ELF-1 (cell line): ENCODE data around the gene LDHB.
"Not testable (repeated sequence)": the region's sequence is repeated elsewhere in the genome, so short reads cannot be mapped to it uniquely, and the experiment has no call there.

Experiments used
- DNase-seq: peaks from one replicate; pipeline ENCODE4 v3.0.0-alpha.2; 2016; ENCODE audit warnings: low read depth, low spot score

LDHB gene

DNA sequence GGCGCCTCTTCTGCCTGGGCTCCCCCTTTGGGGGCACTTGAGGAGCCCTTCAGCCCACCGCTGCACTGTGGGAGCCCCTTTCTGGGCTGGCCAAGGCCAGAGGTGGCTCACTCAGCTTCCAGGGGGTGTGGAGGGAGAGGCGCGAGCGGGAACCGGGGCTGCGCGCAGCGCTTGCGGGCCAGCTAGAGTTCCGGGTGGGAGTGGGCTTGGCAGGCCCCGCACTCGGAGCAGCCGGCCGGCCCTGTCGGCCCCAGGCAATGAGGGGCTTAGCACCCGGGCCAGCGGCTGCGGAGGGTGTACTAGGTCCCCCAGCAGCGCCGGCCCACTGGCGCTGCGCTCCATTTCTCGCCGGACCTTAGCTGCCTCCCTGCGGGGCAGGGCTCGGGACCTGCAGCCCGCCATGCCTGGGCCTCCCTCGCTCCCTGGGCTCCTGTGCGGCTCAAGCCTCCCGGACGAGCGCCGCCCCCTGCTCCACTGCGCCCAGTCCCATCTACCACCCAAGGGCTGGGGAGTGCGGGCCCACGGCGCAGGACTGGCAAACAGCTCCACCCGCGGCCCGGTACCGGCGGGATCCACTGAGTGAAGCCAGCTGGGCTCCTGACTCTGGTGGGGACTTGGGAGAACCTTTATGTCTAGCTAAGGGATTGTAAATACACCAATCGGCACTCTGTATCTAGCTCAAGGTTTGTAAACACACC lies 3.9 kb upstream of the LDHB start:
- DNase-seq: not testable (repeated sequence)

DNA sequence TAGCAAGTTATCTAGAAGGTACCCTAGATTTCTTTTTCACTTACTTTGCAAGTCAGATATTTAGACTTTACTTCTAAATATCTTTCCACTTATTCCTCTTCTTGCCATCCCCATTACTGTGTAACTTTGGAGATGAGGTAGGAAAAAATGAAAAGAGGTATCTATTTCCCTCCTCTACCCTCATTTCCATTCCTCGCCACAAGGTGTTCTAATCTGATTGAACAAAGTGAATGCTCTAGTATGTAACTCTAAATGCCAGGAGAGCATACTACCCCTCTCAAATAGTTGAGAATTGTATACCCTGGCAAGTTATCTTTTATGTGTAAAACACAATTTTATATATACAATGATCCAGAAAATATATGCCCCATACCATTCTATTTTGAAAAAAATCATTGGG lies 1.7 kb upstream of the LDHB start:
- no peak for DNase-seq

DNA sequence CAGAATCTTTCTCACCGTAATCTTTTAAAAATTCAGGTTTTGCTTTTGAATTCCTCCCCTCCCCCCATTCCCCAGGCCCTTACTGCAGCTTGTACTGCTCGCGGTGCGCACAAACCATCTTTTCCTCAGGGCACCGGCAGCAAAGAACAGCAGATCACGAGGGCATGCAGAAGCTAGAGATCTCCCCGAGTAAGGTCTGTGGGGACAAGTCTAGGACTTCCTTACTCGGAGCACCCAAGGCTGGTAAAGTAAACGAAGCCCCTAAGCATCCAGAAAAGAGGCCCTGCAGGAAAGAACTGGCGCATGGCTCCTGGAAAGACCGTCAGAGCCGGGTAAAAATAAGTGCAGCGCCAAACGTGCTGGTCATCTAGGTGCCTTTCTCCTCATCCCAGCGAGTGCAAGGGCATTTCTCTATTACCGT lies 727 bp downstream of the LDHB start:
- DNase-seq: peak; percentile 60

- no peak for DNase-seq
These were observed 2.1 kb downstream of the LDHB start for GRCh38 chr12:21655591-21655990.

GRCh38 chr12:21651821-21652220 lies 5.8 kb downstream of the LDHB start:
- no peak for DNase-seq

DNA sequence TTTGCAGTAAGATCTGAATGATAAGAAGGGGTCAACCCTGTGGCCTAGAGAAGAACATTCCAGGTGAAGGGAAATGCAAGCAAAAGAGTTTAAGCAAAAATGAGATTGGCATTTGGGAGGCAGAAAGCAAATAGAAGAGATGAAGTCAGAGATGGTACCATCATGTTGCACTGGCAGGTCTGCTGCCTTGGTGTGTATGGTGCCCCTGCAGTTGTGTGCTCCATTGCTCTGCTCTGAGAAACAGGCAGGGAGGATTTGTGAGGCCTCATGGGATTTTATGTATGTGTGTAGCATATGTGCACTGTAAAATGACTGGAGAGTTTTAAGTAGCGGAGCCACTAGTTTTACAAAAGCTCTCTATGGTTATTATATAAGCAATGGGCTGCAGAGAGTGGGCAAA lies 6.6 kb downstream of the LDHB start:
- no peak for DNase-seq

GRCh38 chr12:21649034-21649433 lies 8.6 kb downstream of the LDHB start:
- no peak for DNase-seq

GRCh38 chr12:21648378-21648777 lies 9.3 kb downstream of the LDHB start:
- no peak for DNase-seq

DNA sequence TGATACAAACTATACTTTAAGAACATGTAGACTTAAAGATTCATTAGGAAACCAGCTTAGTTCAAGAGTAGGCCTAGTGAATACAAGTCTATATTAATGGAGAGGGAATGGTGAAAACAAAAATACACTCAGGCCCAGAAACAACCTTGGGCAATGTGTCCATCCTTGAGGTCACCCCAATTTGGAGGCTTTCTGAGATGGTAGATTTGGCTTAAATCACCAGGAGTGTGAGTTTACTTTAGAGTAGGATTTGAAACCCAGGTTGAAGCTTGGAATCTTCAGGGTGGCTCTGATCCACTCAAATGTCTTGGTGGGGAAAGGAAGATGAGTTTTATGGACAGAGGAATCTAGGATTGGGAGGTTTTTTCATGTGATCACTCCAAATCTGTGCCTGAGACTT lies 10.5 kb downstream of the LDHB start:
- DNase-seq: no peak

GRCh38 chr12:21645041-21645500 lies 12.6 kb downstream of the LDHB start:
- DNase-seq: peak; percentile 74

GRCh38 chr12:21644516-21644915 lies 13.1 kb downstream of the LDHB start:
- DNase-seq: no peak

- DNase-seq: no peak
These were observed 13.9 kb downstream of the LDHB start for GRCh38 chr12:21643758-21644157.

DNA sequence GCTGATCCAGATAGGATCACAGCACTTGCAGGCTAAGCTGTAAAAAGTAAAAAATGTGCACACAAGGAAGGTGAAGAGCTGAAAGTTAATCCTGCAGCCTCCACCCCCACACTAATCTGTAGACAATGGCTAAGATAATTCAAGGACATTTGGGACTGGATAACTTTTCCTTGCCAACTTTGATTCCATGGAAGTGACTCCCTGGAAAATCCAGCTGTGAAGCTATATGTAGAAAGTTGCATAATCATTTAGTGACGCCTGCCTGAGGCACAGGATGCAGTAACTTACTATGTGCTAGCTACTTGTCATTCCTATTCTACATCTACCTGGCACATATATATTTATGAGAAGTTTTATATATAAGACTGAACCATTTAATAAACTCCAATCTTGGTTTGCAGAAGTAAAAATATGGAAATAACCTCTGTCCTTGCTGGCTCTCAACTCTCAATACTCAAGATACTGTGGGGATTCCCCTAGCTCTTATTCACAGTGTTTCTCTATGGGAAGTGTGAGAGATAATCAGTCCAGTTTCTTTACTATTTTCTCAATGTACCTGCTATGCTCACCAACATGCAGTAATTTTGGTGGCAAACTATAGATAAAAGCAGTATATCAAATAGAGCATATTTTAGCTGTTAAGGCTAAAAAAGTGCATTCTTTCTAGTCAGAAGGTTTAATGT lies 14.8 kb downstream of the LDHB start:
- DNase-seq: no peak

- DNase-seq: no peak
These were observed 19.4 kb downstream of the LDHB start for GRCh38 chr12:21638054-21638891.

DNA sequence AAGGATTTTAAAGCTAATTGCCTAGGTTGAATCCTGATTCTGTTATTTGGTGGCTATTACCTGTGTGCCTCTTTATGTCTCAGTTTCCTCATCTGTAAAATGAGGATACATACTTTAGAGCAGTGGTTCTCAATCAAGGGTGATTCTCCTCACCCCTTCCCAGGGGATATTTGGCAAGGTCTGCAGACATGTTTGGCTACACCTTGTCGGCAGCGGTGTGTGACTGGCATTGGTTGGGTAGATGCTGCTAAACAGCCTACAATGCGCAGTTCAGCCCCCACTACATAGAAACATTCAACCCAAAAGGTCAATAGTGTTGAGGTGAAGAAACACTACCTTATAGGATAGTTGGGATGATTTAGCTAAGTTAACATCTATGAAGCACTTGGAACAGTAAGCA lies 23.4 kb downstream of the LDHB start:
- DNase-seq: no peak

- DNase-seq: no peak
These were observed 26.3 kb downstream of the LDHB start for GRCh38 chr12:21631367-21631766.

DNA sequence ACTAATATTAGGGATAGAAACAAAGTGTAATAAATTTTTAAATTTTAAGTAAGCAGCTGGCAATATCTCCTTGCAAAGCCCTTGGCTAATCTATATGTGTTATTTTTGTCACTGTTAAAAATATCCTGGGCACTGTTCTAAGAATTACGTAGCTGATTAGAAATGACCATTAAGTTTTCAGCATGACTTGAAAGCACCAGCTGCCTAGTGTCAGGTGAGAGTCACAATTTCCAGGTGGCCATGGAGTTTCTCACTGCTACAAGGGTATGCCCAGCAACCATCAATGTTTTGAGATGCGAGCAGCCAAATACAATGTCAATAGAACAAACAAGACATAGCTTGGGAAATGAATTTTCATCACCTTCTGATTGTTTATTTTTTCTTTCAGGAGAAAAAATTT lies 29.7 kb downstream of the LDHB start:
- no peak for DNase-seq

DNA sequence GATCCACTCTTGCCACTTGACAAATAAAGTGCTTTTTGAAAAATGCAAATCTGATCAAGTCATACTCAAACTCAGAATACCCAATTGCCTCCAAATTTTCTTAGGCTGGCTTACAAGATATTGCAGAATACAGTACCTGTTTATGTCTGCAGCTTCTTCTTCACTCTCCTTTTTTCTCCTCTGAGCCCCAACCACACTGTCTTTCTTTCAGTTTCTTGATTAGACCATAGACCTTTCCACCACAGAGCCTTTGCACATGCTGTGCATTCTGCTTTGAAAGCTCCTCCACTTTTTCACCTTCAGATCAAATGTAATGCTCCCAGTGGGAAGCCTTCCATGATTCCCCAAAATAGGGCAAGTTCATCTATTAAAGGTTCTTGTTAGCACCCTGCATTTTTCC lies 39.1 kb downstream of the LDHB start:
- no peak for DNase-seq

GRCh38 chr12:21617030-21617429 lies 40.6 kb downstream of the LDHB start:
- no peak for DNase-seq

DNA sequence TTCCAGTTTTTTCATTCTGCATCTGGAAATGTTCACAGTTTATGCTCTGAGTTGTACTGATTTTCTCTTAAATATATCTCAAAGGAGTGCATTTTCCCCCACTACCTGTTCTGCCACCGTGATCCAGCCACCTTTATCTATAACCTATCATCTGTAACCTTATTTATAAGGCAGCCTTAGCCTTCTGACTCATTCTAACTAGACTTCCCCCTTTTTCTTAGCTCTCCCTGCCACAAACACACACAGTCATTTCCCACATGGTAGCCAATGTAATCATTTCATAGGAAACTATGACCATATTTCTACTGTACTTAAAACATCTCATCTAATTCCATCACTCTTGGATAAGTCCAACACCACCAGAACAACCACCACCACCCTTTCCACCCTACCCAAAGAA lies 42.2 kb downstream of the LDHB start:
- DNase-seq: no peak

DNA sequence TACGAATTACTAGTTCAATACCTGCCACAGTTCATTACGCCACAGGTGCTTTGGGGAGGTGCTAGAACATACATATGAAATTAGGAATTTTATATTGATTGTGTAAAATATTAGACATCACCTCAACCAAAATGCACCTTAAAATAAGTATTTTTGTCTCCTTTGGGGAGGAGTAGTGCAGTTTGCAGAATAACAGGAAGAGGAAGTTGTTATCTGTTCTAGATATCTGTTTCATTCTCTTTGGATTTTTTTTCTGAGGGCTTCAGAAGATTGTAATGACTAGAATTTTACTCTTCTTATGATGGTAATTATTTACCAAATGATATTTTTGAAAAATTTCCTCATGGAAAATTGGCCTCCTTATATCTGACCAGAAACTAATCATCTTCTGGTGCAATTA lies 43.1 kb downstream of the LDHB start:
- no peak for DNase-seq

DNA sequence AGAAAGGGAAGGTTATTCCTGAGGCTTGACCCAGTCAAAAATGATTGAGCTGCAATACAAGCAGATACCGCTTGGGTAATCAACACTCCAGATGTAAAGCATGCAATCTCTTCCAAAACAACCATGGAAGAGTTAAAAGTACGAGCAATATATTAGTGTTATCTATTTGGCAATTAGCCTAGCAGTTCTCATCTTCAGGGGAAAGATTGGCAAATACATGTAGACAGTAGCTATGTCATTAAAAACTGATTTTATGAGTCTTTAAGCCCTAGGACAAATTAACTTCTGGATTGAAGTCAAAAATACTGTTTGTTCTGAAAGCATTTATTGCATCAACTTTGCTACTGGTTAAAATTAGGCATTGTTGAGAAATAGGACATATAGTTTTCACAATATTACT lies 43.7 kb downstream of the LDHB start:
- DNase-seq: no peak

- DNase-seq: no peak
These were observed 49.4 kb downstream of the LDHB start for GRCh38 chr12:21608196-21608595.
